HG02571 (cell line): ENCODE results near the gene SCMH1.

Experiments
- ATAC-seq: cut with Tn5 transposase; IDR thresholded peaks from one replicate; pipeline ENCODE4 v1.9.1; 2021; ENCODE audit warnings: mild to moderate bottlenecking, moderate library complexity; ENCODE audit not compliant: unreplicated experiment

Gene SCMH1

DNA sequence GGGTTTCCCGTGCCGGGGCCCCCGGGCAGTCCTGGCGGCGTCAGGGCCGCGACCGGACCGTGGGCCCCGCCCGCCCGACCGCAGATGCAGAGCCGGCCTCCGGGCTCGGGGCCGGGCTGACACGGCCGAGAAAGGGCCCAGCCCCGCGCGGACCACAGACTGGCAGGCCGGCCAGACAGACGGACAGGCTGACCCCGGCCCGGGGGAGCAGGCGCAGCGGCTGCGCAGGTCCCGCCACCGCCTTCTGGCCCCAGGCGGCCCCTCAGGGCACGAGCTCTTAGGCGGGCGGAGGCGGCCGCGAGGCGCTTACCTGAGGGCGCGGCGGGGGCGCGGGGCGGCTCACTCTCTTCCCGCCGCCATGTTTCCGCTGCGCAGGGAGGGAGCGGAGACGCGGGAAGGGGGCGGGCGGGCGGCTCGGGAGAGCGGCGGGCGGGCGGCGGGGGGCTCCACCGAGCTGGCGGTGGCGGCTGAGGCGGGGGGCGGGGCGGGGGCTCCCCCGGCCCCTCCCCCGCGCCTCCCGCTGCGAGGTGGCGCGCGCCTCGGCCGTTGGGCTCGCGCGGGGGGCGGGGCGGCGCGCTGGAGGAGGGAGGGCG lies at the start of gene SCMH1:
TSS of gene SCMH1 (minus strand) at position 558 of the 593 bp plus-strand sequence. CDS start 56,173 bp downstream, outside the sequence.
- ATAC-seq: peak; percentile 38

DNA sequence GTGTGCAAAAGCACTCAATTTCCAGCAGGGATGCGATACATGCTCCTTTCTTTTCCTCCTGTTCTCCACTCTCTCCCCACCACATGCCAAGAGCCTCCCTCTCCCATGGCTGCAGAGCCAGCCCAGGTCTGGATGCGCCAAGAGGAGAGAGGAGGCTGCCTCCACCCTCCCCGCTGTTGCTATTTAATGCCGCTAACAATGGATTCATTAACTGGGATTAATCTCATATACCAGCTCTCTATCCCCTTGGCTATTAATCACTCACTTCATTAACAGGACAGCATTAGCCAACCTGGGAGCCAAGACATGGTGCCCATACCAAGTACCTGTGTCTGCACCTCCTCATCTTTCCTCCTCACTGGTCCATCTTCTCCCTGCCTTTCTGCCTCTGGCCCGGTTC lies 49.1 kb upstream of the SCMH1 start:
- ATAC-seq: no peak

DNA sequence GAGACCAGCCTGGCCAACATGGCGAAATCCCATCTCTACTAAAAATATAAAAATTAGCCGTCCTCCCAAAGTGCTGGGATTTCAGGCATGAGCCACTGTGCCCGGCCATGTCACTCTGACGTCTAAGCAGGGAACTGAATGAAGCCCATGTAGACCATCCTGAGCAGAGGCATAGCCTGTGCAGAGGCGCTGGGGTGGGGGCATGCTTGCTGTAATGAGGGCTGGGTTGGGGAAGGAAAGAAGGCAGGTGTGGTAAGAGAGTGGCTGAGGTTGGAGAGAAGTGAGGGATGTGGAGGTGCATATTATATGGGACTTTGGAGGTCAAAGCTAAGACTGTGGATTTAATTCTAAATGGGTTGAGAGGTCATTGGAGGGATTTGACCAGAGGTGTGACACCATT lies 47.1 kb upstream of the SCMH1 start:
- ATAC-seq: no peak

DNA sequence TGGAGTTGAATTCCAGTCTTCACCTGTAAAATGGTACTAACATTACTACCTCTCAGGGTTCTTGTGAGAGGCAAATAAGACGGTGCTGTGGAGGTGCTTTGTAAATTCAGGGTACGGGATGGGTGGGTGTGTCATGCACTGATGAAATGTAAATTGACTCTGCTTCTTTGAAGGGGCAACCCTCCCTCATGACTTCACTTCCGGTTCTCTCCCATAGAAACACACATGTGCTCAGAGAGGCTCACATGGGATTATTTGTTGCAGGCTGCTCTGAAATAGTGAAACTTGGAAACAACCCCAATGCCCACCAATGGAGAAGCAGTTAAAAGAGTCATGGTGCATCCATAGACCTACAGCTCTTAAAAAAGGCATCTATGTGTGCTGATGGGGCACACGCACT lies 44.9 kb upstream of the SCMH1 start:
- ATAC-seq: no peak

DNA sequence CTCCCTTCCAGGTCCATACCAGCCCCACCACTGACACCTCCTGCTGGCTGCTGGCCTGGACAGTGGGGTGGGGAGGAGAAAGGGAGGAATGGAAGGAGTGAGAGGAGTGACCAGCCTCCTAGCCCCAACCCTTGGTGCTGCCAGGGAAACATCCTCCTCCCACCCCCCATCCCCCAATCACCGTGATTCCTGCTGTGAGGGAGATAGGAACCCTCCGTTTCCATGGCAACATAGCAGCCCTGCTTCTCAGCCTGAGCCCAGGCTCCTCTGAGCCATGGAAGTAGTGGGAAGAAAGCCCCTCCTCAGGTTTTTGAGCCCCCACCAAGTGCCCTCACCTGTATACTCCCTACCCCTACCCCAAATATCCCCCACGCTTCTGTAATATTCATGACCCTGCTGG lies 44.4 kb upstream of the SCMH1 start:
- no peak for ATAC-seq

DNA sequence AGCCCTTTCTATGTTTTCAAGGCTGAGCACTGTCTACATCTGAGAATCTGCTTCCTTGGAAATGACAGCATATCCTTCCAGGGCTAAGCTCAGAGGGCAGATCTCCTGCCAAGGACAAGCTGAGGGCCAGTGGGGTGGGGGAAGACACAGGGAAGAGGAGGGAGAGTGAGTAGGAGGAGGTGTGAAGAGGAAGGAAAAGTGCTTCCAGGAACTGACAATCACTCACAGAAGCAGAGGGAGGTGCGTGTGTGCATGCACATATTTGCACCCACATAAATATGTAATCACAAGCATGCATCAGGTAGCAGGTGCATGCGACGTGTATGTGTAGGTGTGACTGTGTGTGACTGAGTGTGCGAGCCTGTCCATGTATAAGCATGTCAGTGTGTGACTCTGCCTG lies 43.7 kb upstream of the SCMH1 start:
- ATAC-seq: no peak

DNA sequence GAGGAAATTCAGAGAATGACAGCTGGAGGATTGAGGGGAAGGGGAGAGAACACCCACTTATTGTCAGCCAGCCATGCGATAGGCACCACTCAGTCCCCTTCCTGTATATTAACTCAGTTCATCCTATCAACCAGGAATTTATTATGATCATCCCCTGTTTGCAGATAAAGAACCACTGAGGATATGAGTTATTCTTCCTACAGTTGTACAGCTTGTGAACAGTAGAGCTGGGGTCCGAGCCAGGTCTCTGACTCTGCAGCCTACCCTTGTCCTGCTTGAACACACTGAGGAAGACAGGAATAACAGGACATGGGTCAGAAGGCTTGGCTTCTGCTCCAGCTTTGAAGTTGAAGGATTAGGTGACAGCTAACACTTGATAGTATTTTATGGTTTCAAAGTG lies 42.0 kb upstream of the SCMH1 start:
- ATAC-seq: no peak

DNA sequence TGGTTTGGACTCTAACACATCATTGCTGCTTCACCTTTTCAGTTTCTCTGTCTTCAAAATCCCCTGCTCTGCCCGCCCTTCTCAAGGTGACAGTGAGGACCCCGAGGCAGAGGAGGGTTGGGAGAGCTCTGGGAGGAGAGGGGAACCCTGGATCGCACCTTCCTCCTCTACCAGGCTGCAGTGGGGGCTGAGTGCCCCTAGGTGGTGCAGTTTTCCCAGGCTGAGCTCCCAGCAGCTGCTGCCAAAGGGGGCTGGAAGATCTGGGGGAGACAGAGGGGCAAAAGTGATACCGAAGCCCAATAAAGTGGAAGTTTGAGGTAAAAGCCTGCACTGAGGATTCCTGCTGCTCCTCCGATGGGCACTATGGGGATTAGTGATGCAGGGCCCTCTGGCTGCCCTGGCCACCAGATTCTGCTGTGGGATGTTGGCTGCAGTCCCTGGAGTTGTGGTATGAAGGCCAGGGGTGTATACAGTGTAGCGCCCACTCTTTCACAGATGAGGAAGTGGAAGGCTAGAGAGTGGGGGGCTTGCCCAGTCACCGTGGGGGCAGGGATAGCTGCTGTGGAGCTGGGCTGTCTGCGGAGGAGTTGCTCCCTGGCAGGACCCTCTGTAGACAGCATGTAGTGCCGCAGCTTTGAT lies 40.7 kb upstream of the SCMH1 start:
- no peak for ATAC-seq

DNA sequence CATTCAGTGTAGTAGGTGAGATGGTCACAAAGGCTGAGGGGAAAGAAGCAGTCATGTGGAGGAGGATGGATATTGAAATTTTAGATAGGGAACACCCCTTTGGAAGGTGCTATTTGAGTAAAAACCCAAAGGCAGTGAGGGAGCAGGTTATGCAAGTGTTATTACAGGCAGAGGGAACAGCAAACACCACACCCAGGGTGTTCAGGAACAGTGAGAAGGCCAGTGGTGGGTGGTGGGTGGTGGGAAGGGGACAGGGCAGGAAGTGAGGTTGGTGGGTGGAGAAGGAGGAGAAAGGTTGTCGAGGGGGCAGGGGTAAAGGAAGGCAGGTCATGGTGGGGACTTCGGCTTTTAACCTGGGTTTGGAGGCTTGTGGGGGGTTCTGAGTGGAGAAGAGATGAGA lies 39.2 kb upstream of the SCMH1 start:
- no peak for ATAC-seq

DNA sequence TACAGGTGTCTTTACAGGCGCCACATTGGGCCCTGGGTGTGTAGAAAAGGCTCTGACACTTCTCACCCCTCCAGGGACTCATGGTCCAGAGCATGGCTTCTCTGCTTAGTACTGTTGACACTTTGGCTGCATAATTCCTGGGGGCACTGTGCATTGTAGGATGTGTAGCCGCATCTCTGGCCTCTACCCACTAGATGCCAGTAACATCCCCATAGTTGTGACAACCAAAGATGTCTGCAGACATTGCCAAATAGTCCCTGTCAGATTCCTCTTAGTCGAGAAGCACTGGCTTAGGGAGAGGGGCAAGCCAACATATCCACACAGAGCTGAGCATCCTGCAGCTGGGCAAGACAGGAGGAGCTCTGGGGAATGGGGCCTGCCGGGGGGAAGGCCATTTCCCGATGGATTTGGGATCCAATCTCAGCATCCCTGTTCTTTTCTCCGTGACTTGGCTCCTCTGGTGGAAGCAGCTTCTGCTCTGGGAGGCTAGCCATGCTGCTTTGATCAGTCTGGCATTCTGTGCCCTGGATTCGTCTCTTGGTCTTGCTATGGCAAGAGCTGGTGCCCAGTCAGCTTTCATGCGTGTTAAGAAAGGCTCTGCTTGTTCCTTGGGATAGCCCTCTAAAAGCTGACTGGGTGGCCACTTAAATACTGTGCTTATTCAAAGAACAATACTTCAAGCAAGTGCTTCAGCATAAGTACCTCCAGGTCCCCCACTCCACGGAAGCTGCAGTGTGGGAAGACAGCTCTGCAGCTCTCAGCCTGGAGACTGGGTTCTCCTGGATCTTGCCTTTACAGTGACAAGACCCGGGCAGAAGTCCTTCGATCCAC lies 38.3 kb upstream of the SCMH1 start:
- ATAC-seq: no peak

DNA sequence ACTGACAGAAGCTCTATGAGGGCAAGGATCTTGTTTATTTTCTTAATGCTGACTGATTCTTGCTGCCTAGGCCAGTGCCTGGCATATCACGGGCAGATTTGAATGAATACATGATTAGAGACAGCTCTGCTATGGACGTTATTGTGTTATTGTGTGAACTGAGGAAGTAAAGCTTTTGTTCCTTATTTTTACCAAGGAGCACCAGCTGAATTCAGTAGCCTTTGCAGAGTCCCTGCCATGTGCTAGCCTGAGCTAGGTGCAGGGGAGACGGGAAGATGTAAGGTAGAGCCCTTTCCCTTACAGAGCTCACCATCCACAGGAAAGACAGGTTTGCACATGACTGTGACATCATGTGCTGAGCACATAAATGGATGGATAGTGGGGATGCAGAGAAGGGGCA lies 36.0 kb upstream of the SCMH1 start:
- no peak for ATAC-seq

DNA sequence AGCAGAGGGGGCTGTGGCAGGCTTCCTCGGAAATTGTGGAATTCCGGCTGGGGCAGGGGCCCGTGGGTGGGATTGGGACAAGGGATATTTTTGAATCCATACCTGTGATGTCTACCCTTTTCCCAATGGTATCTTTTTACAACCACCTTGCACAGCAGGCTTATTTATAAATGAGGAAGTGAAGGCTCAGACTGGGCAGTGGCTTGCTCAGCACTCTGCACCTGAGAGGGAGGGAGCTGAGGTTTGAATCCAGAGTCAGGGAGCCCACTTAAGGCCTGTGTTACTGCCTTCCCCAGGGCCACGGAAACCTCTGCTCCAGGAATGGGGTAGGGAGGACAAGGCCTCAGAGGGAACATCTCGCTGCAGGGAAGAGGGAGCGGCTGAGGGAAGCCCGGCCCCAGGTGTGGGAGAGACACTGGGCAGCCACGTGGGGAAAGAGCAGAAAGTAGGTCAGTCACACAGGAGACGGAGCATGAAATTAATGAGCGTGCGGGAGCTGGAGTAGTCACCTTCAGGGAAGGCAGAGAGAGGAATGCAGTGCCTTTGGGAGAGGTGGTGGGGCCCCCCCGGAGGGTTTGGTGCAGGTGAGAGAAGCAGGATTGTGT lies 35.4 kb upstream of the SCMH1 start:
- no peak for ATAC-seq

DNA sequence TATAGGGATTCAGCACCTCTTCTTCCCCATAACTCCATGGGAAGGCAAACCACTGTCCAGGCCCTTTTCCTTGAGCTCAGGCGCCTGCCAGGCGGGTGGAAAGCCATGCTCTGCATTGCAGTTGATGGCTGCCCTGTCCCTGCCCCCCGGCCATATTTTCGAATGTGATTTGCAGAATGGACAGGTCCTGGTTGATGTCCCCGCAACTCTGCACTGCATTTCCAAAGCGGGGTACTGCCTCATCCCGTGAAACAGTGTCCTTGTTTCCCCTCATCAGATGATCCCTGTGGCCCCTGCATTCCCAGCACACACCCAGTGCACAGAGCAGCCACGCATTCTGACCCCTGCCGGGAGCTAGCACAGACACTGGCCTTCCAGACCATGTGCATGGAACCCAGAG lies 33.7 kb upstream of the SCMH1 start:
- no peak for ATAC-seq

DNA sequence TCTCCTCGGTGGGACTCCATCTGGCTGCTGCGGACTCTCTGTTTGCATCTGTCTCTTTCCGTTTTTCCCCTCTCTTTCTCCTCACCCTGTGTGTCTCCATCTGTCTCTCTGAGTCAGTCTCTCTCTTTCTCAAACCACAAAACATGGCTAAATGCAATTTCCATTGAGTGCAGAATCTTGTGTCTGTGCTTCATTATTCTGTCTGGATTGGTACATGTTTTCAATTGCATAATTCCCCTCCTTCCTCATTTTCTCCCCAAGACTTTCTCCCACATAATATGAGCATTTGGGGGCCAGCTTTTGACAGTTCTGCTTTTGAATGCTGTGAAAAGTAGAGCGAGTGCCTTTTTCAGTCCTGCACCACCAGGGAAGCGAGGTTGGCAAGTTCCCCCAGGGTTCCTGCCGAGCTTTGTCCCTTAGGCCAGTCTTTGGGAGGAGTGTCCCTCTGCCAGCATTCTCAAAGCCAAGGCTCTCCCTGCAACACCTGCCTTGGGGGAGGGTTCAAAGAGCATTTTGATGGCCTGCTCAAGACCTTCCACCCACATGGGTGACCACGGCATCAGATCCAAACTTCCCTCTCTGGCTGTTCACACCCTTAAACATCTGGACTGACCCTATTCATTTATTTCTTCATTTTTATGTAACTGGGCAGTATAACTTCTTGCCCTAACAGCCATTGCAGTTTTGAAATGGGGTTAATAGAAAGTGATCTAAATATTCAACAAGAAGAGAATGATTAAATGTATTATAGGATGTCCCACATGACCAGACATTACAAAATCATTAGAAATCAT lies 32.8 kb upstream of the SCMH1 start:
- no peak for ATAC-seq

DNA sequence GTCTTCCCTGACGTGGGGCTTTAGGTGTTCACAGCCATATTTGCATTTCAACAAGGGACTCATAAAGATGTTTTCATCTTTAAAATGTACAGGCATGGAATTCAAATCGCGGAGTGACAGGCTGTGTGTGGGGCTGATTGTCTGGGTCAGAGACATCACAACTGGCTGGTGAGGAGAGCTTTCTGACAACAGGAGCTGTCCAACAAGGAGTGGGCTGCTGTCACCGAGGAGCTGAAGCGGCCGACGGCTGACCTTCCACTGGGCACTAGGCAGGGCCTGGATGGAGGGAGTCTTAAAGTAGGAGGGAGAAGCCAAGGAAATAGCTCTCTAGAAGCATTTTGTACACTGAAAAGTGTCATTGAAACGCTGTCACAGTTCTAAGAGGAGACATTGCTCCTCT lies 30.5 kb upstream of the SCMH1 start:
- ATAC-seq: no peak

DNA sequence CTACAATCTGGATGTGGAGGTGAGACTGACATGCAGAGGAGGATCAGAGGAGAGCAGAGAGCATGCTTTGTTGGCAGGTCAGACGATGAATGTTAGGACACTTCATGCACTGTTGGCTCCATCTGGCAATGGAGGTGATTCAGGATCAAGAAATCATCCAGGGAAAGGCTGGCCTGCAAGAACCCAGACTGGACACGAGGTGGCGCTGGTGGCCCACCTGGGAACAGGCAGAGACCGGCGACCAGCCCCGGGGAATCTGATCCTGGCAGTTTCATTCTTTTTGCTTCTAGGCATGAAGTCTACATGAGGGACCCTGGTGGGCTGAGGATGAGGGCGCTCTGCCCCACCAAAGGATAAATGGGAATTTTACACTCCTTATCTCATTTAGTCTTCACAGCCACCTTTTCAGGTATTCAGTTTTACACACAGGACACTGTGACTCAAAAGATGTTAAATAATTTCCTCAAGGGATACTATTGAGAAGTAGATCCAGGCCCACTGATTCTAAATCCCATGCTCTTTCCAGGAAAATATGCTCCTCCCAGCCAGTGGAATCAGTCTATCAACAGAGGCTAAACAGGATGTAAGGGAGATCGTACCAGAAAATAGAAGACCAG lies 26.2 kb upstream of the SCMH1 start:
- ATAC-seq: no peak

DNA sequence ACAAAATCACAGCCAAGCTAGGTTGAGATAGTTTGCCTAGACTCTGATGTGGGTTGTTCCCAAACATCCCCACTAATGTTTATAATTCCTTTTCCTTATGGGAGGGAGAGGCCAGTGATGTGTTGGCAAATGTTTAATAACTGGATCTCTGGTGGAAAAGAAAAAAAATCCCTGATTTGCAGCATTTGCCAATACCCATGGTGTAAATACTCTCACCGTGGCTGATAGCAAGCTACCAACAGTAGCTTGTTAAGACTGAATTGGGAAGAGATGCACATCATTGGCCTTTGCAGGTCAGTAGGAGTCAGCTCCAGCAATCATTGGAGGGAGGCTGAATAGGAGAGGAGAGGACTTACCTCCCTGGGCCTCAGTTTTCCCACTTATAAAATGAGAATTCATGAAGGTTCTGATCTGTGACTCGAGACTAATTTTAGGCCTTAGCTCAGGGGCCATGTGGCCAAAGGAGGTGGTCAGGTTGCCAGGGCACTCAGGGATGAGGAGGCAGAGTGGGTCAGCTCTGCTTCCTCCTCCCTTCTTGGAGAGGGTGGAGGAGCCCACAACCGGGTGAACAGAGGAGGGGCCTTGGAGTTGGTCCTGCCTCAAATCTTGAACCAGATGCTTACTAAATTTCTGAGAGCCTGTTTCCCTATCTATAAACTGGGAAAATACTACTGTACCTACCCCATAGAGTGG lies 20.0 kb upstream of the SCMH1 start:
- ATAC-seq: no peak

DNA sequence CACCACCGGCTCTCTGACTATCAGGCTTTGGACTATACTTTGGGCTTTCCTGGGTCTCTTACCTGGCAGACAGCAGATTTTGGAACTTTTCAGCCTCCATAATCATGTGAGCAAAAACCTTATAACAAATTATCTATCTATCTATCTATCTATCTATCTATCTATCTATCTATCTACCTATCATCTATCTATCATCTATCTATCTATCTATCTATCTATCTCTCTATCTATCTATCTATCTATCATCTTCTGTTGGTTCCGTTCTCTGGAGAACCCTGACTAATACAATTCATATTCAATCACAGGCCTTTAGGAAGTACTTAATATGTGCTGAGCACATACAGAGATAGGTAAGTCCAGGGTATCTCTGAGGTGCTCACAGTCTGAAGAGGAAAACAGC lies 18.7 kb upstream of the SCMH1 start:
- ATAC-seq: no peak

DNA sequence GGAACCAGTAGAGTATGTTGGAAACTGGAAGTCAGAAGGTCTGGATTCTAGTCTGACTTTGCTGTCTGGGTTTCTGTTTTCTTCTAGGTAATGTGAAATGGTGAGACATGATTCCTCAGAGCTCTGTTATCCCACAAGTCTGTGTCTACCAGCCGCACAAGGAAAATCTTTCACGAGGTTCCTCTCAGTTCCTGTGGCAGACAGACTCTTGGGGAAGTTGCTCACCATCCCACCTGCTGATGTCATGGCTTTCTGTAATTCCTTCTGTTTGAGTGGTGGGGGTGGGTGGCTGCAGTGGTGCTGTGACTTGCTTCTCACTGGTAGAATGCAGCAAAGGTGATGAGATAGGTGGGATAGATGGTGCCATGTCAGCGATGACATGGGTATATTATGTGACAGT lies 17.1 kb upstream of the SCMH1 start:
- no peak for ATAC-seq

DNA sequence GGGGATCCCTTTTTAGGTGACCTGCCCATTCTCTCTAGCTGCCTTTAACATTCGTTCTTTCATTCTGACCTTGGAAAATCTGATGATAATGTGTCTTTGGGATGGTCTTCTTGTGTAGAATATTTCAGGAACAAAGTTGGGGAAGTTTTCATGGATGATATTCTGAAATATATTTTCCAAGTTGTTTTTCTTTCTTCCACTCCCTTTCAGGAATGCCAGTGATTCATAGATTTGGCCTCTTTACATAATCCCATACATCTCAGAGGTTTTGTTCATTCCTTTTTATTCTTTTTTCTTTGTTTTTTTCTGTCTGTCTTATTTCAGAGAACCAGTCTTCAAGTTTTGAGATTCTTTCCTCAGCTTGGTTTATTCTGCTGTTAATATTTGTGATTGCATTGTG lies 13.9 kb upstream of the SCMH1 start:
- no peak for ATAC-seq
